PC-9 (cell line): Measurements from ENCODE around the gene FOXP1. TPM values are rescaled to one million over a fixed set of nuclear protein-coding genes. Genes with fewer than 3 reads are reported as not detected.

ENCODE experiments used
- BruUV-seq: library from RNA; stranded (reverse); fragments of 400-500 nt; replicated peaks from 2 replicates; lab custom pipeline; 2021; lab: Mats Ljungman, UMichigan
- CTCF ChIA-PET: fragments of 300-600 bp; sonication (Branson Sonifier 250); formaldehyde crosslinking; loops from one replicate; lab custom pipeline; 2022; ENCODE audit warnings: antibody characterized with exemption; lab: Charles Lee
- POLR2A ChIA-PET: fragments of 300-600 bp; sonication (Branson Sonifier 250); formaldehyde crosslinking; loops from one replicate; lab custom pipeline; 2022; ENCODE audit warnings: antibody characterized with exemption; ENCODE audit not compliant: unreplicated experiment; lab: Charles Lee
- DNase-seq, 2 experiments: peaks; one replicate each; pipeline versions ENCODE4 v3.0.0 to v3.0.0-alpha.2; 2015 to 2022; ENCODE audit warnings: mixed read lengths in 1 of 2
- H2AFZ ChIP-seq: fragments of 200-600 bp; sonication (generic); 2 replicates; pipeline ENCODE4 v1.8.1; 2017; ENCODE audit warnings: antibody characterized with exemption
- H3F3A ChIP-seq: fragments of 200-600 bp; sonication (generic); 2 replicates; pipeline ENCODE4 v1.8.1; 2017; ENCODE audit warnings: antibody characterized with exemption, mild to moderate bottlenecking, low read depth; ENCODE audit not compliant: insufficient read depth
- H3K27ac ChIP-seq: fragments of 200-600 bp; sonication (generic); 2 replicates; pipeline ENCODE4 v1.6.1; 2016; ENCODE audit warnings: mixed run types
- H3K27me3 ChIP-seq: fragments of 200-600 bp; sonication (generic); 2 replicates; pipeline ENCODE4 v1.6.1; 2016; ENCODE audit warnings: low read depth, mixed run types; ENCODE audit not compliant: insufficient read depth
- H3K36me3 ChIP-seq: fragments of 200-600 bp; sonication (generic); 2 replicates; pipeline ENCODE4 v1.6.1; 2016; ENCODE audit warnings: low read depth, mixed run types
- H3K4me1 ChIP-seq: fragments of 200-600 bp; sonication (generic); replicated peaks from 2 replicates; pipeline ENCODE4 v1.6.1; 2016; ENCODE audit warnings: mixed run types; ENCODE audit not compliant: insufficient read depth
- H3K4me2 ChIP-seq: fragments of 200-600 bp; sonication (generic); 2 replicates; pipeline ENCODE4 v1.6.1; 2017; ENCODE audit warnings: mixed run types
- H3K4me3 ChIP-seq: fragments of 200-600 bp; sonication (generic); 2 replicates; pipeline ENCODE4 v1.6.1; 2016; ENCODE audit warnings: mixed run types
- H3K79me2 ChIP-seq: fragments of 200-600 bp; sonication (generic); 2 replicates; pipeline ENCODE4 v1.6.1; 2017; ENCODE audit warnings: low read depth, mixed run types
- H3K9me2 ChIP-seq: fragments of 200-600 bp; sonication (generic); 2 replicates; pipeline ENCODE4 v1.8.1; 2017; ENCODE audit warnings: mild to moderate bottlenecking; ENCODE audit not compliant: insufficient read depth
- H3K9me3 ChIP-seq: fragments of 200-600 bp; sonication (generic); 2 replicates; pipeline ENCODE4 v1.8.1; 2016; ENCODE audit warnings: low read depth; ENCODE audit not compliant: insufficient read depth
- H4K20me1 ChIP-seq: fragments of 200-600 bp; sonication (generic); 2 replicates; pipeline ENCODE4 v1.8.1; 2017; ENCODE audit not compliant: insufficient read depth
- EZH2 ChIP-seq: fragments of 200-600 bp; sonication (generic); IDR thresholded peaks from 2 replicates; pipeline ENCODE4 v1.8.0; 2017; ENCODE audit warnings: antibody characterized with exemption, low read depth
- intact Hi-C: fragments of 100-400 bp; cut with micrococcal nuclease; formaldehyde crosslinking; loops from one replicate; pipeline ENCODE4 v1.10.0; 2022; ENCODE audit not compliant: unreplicated experiment
- total RNA-seq: library from RNA; stranded (reverse); gene quantifications from 2 replicates; pipeline ENCODE4 v1.2.3, GENCODE V29; 2021
- TF ChIP-seq, protein P1 (sequence below): fragments of 200-600 bp; sonication (generic); conservative IDR thresholded peaks from 2 replicates; pipeline ENCODE4 v1.6.1; 2017; ENCODE audit warnings: mixed run types, antibody characterized with exemption, mild to moderate bottlenecking, moderate library complexity

The FOXP1 gene
- total RNA-seq, 1 experiment from 2014 or later = 33.3 TPM

DNA sequence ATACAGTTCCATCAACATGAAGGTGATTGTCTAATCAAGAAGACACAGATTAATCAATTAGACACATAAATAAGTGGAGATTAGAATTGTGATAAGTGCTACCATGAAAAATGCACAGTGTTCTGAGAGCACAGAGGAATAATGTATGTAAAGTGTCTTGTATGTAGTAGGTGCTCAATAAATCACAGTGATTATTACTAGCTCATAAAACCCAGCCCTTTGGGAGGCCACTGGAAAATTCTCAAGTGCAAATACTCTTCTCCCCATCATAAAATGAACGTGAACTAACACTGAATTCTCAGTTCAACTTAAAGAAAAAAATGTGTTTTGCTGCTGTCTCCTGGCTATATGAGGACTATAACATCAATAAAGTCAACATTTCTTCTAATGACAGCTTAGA is 368.2 kb downstream of the FOXP1 start:
- H3K4me1 ChIP-seq = no peaks in the 10 kb centered on the region
- H3K79me2 ChIP-seq = no peaks in the 10 kb centered on the region
- CTCF ChIA-PET = no interaction called here
- no peaks in the 10 kb centered on the region for H4K20me1 ChIP-seq
- H3F3A ChIP-seq = no peaks in the 10 kb centered on the region
- H3K9me3 ChIP-seq = no peaks in the 10 kb centered on the region
- H3K4me3 ChIP-seq = no peak overlapping the region
- no peak overlapping the region for H3K27ac ChIP-seq
- POLR2A ChIA-PET = no interaction called here
- TF ChIP-seq, protein P1, sequence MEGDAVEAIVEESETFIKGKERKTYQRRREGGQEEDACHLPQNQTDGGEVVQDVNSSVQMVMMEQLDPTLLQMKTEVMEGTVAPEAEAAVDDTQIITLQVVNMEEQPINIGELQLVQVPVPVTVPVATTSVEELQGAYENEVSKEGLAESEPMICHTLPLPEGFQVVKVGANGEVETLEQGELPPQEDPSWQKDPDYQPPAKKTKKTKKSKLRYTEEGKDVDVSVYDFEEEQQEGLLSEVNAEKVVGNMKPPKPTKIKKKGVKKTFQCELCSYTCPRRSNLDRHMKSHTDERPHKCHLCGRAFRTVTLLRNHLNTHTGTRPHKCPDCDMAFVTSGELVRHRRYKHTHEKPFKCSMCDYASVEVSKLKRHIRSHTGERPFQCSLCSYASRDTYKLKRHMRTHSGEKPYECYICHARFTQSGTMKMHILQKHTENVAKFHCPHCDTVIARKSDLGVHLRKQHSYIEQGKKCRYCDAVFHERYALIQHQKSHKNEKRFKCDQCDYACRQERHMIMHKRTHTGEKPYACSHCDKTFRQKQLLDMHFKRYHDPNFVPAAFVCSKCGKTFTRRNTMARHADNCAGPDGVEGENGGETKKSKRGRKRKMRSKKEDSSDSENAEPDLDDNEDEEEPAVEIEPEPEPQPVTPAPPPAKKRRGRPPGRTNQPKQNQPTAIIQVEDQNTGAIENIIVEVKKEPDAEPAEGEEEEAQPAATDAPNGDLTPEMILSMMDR = no peak
- TF ChIP-seq EZH2 = no peak
- no peaks in the 10 kb centered on the region for H3K36me3 ChIP-seq
- intact Hi-C loops = no loop called here
- no peak for DNase-seq
- H2AFZ ChIP-seq = no peak overlapping the region
- no peak overlapping the region for H3K4me2 ChIP-seq
- no peaks in the 10 kb centered on the region for H3K27me3 ChIP-seq
- no peaks in the 10 kb centered on the region for H3K9me2 ChIP-seq
- no TSS peak for BruUV-seq

GRCh38 chr3:71214797-71215196 is 368.7 kb downstream of the FOXP1 start:
- Histone ChIP-seq H3K27me3 (no peaks in the 10 kb centered on the region), H3K79me2 (no peaks in the 10 kb centered on the region), H3K36me3 (no peaks in the 10 kb centered on the region), H4K20me1 (no peaks in the 10 kb centered on the region), H3K9me2 (no peaks in the 10 kb centered on the region), H3K9me3 (no peaks in the 10 kb centered on the region), H3F3A (no peaks in the 10 kb centered on the region), H3K4me1 (no peaks in the 10 kb centered on the region), H2AFZ (no peak overlapping the region), H3K4me3 (no peak overlapping the region), H3K4me2 (no peak overlapping the region), H3K27ac (no peak overlapping the region)
- POLR2A ChIA-PET = no interaction called here
- intact Hi-C loops = no loop called here
- BruUV-seq = no TSS peak
- TF ChIP-seq, protein P1 = no peak
- no peak for TF ChIP-seq EZH2
- CTCF ChIA-PET = no interaction called here
- no peak for DNase-seq

DNA sequence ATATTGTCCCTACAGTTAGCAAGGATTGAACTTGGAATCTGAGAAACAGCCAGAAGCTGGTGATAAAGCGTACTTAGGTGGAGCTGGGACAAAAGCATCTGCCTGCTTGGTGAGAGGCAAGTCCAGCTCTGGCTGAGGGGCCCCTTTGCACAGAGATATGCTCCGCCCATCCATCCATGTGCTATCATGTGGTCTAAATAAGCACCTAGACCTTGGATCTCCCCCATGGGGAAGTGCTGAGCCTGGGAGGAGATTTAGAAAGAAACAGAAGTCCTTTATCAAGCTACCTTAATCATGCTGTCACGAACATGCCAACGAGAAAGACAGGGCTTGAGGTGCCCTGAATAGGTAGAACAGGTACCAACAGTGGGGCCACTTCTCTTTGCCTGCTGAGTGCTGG is 369.5 kb downstream of the FOXP1 start:
- ChIA-PET CTCF (no interaction called here), POLR2A (no interaction called here)
- Histone ChIP-seq H2AFZ (no peak overlapping the region), H4K20me1 (no peaks in the 10 kb centered on the region), H3K4me1 (peaks cover 4% of the 10 kb centered on the region), H3K4me2 (no peak overlapping the region), H3K9me3 (no peaks in the 10 kb centered on the region), H3K79me2 (no peaks in the 10 kb centered on the region), H3K27me3 (no peaks in the 10 kb centered on the region), H3K36me3 (no peaks in the 10 kb centered on the region), H3K4me3 (no peak overlapping the region), H3K27ac (no peak overlapping the region), H3F3A (no peaks in the 10 kb centered on the region), H3K9me2 (no peaks in the 10 kb centered on the region)
- no TSS peak for BruUV-seq
- no peak for DNase-seq
- intact Hi-C loops = no loop called here
- TF ChIP-seq, protein P1 = no peak
- TF ChIP-seq EZH2 = no peak
